GM18909 (cell line): Measurements from ENCODE around the gene ARF1.

Source experiments
- ATAC-seq: cut with Tn5 transposase; IDR thresholded peaks from one replicate; pipeline ENCODE4 v1.9.1; 2021; ENCODE audit warnings: mild to moderate bottlenecking; ENCODE audit not compliant: unreplicated experiment, poor library complexity

Gene ARF1

GRCh38 chr1:228144193-228144992, 61.9 kb downstream of the ARF1 start:
- no peak for ATAC-seq

DNA sequence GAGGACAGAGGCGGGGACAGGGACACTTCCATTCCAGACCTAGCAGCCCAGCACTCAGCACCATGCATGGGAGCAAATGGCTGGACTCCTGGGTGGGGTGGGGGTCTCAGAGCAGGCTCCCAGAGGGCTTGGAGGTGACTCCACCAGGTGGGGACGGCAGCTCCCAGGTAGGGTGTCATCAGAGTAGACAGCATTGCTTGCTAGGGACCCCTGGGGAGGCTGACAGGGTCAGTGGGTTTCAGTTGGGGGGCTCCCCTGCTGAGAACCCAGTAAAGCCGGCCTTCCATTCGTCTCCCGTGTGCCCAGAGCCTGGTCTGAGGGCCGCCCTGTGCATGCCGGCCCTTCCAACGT, 62.5 kb downstream of the ARF1 start:
- ATAC-seq: no peak

DNA sequence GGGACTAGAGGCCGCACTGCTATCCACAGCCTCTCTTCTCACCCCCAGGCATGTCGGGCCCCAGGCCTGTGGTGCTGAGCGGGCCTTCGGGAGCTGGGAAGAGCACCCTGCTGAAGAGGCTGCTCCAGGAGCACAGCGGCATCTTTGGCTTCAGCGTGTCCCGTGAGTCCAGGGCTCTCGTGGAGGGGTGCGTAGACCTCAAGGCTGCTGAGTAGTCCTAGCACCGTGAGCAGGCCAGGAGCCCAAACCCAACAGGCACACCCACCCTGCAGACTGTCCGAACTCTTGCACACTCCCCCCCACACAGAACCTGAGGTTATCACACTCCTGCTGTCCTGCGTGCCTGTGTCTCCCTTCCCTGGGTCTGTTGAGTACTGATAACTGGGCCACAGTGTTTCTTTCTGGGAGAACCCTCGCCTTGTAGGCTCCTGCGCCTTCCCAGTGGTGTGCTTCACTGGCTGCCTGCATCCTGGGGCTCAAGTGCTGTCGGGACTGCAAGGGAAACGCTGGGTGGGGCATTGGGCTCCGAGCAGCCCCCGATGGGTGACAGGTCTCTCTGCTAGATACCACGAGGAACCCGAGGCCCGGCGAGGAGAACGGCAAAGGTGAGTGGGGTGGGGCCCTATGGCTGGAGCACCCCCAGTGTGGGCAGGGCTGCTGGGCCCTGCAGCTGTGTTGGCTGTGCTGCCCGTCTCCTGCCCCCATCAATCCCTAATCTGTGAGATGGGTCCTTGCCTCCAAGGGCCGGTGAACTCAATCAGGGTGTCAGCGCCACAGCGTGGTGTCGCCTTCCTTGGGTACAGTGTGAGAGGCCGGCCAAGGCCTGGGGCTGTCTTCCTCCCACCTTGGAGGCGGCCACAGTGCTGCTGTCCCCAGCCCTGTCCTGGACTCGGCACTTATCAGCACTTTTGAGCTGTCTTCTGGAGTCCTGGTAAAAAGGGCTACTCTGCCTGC, 63.2 kb downstream of the ARF1 start:
- ATAC-seq: no peak

DNA sequence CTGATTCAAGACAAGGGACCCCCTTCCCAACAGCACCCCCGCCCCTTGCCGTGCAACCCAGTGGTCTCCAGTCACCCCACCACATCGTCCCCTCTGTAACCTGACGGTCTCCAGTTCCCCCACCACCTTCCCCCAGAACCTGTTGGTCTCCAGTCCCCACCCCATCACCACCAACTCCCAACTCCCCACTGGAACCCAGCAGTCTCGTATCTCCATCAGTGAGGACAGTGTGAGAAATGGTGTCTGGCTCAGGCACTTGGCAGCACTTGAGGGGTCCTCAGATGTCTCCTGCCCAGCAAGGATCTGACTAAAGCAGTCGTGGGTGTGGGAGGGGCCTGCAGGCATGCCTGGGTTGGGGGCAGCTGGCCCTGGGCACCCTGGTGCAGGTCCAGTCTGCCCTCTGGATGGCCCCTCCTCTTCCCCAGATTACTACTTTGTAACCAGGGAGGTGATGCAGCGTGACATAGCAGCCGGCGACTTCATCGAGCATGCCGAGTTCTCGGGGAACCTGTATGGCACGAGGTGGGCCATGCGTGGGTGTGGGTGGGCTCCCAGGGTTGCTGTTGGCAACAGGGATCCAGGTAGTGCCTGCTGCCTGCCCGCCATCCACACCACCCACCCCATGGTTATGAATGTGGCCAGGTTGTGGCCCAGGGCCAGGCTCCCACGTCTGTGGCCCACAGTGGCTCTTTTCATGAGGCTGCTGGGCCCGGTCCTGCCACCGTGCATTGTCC, 64.1 kb downstream of the ARF1 start:
- no peak for ATAC-seq

- no peak for ATAC-seq
Measured at GRCh38 chr1:228147151-228147693, 64.7 kb downstream of the ARF1 start.

DNA sequence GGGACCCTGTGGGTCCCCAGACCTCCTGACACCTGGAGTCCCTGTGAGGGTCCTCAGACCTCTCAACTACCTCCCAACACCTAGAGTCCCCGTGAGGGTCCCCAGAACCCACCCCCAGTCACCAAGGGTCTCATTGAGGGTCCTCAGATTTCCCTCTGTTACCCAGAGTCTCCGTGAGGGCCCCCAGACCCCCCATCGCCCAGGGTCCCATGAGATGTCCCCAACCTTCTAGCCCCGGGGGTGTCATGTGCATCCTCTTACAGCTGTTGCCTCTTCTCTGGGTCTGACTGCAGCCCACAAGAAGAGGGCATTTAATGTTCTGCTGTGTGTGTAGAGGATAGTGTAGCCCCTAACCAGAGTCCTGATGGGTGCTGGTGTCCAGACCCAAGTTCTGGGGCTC, 65.3 kb downstream of the ARF1 start:
- ATAC-seq: no peak

GRCh38 chr1:228148196-228148861, 65.8 kb downstream of the ARF1 start:
- ATAC-seq: no peak
